Stimulated activated naive CD4-positive, alpha-beta T cell treated with Interleukin-2 at 50 U/mL for 16 hours (primary cell): Measurements from ENCODE around the gene SMG7.

ENCODE experiments used
- DNase-seq: peaks from one replicate; lab custom pipeline; 2025; lab: John Stamatoyannopoulos, UW

SMG7 gene

GRCh38 chr1:183562701-183563100, 90.4 kb downstream of the SMG7 start:
- no peak for DNase-seq

- DNase-seq, result no peak
These were observed 93.0 kb downstream of the SMG7 start for GRCh38 chr1:183565261-183565660.

GRCh38 chr1:183566026-183566425, 93.7 kb downstream of the SMG7 start:
- DNase-seq, result no peak

DNA sequence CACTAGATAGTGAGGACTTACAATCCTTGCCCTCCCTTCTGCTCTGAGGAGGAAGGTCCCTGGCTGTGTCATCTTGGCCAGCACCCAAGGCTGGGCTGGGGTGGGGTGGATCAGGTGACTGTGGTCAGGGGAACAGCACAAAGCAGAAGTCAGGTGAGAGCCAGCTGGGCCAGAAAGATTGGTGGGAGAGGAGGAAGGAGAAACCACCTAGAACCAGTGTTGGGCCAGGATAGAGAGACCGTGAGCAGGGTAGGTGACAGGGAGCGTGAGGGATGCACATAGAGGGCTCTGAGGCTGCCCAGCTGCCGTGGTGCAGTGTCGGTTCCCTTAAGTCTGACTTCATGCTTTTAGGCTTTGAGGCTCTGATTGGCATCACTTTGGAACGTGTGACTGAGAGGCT, 95.3 kb downstream of the SMG7 start:
- no peak for DNase-seq

DNA sequence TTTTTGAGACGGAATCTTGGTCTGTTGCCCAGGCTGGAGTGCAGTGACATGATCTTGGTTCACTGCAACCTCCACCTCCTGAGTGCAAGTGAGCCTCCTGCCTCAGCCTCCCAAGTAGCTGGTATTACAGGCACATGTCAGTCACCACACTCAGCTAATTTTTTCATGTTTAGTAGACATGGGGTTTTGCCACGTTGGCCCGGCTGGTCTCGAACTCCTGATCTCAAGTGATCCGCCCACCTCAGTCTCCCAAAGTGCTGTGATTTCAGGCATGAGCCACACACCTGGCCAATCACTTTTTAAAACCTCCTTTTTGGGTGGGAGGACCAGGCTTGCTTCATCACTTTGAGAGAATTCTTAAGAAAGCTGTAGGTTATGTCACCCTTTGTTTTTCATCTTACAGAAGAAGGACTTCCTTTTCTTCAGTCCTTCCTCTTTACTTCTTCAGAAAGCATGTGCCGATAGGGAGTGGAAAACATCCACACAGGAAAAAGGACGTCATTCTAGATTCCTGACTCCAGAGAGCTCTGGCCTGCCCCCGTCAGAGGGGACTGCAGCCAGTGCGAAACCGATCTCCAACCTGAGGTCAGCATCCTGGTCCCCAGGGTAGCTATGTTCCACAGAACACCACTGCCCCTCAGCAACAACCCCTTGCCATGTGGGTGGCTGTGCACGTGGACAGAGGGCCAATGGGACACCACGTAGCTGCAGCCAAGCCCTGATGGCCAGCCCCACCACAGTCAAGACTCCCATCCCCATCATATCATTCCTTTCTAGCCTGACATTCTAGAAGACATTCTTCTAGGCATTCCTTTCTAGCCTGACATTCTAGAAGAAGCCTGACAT, 96.1 kb downstream of the SMG7 start:
- DNase-seq, result no peak

GRCh38 chr1:183569141-183569540, 96.8 kb downstream of the SMG7 start:
- DNase-seq, result no peak

DNA sequence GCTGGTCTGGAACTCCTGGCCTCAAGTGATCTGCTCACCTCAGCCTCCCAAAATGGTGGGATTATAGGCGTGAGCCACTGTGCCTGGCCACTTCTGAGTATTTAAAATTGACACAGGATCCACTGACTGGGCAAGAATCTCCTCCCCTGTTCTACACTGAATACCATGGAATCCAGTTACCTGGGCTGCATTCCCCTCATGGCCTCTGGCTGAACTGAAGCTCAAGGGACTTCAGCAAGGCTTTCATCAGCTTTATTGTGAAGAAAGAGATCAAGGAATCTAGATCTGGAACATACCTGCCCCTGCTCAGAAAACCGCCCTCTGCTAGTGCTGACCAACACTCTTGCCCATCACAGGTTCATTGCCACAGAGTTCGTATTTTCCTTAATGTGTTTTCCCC, 97.5 kb downstream of the SMG7 start:
- no peak for DNase-seq

DNA sequence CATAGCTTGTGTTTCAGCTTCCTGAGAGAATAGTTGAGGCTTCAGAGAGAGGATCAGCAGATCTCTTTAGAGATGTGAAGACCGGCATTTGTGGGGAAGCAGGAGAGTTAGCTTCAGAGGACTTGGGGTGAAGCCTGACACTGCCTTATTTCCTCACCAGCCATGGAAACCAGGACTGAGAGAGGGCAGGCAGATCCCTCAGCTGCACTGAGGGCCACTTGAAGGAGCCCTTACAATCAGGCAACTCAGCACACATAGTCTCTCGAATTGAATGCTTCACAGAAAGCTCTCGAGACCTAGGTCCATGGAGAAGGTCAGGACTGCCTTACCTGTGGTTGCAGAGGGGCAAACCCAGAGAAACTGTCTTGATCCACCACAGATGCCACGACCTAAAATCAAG, 98.2 kb downstream of the SMG7 start:
- no peak for DNase-seq

GRCh38 chr1:183571678-183572268, 99.5 kb downstream of the SMG7 start:
- no peak for DNase-seq

- DNase-seq, result no peak
These were observed 100.4 kb downstream of the SMG7 start for GRCh38 chr1:183572721-183573120.

DNA sequence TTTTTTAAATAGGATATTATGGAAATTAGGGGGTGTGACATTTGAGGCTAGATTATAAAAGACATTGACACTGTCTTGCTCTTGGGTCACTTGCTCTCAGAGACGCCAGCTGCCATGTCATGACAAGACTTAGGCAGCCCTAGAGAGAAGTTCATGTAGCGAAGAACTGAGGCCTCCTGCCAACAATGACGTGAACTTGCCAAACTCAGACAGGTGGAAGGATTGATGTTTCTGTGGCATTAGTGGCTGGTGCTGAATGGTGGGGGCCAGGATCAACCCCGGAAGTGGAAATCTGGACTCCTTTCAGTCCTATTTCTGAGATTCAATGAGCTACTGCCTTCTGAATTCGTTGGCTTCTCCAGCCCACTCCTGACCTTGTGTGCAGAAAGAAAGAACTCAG, 103.3 kb downstream of the SMG7 start:
- no peak for DNase-seq

DNA sequence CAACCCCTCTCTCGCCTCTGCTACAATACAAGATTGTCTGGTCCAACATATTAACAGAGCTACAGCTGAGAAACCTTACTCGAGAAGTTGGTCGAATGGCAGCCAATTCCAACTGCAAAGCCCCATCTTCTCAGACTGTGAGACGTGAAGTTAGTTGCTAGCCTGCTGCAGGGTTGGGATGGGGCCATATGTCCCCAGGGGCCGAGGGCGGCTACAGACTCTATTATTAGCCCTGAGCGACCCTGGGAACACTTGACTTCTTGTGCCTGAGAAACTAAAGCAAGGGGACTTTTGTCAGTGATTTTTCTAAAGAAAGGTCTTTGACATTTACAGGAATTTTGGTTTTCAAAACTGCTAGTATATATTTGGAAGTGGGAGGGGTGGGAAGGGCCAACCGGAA, 104.2 kb downstream of the SMG7 start:
- no peak for DNase-seq

DNA sequence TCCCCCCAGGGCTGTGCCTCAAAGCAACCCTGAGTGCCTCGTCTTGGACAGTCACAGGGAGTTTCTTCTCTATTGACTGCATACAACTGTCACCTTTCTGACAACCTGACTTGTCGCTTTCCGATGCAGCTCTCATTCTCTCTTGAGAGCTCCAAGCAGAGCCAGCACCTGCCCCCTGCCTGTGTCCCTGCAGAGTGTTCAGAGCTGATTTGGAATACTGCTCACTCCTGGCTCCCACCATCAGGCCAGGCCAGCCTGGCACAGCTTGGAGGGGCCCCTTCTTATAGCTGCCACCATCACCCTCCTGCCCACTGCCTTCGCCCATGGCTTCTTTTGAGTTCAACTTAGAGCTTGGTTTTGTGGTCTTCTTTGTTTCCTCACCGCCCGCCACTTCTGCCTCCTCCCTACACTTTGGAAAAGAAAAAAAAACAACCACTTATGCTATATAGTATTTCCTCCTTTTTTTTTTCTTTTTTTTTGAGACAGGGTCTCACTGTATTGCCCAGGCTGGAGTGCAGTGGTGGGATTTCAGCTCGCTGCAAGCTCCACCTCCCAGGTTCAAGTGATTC, 105.7 kb downstream of the SMG7 start:
- DNase-seq, result no peak

DNA sequence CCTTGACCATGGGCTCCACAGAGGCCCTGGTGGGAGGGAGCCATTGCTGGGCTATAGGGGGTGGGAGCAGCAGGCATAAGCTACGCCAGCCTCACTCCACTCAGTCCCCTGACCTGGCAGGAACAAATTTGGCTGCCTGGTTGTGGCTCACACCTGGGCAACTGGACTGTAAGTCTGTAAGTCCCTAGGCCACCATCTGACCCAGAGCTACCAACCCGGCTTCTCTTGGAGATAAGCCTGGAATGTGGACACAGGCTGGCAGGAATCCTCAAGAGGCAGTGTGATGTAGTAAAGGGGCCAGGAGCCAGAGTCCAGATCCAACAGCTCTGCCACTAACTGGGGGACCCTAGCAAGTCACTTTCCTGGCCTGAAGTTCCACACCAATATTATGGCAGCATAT, 106.6 kb downstream of the SMG7 start:
- no peak for DNase-seq

GRCh38 chr1:183580281-183580682, 108.0 kb downstream of the SMG7 start:
- DNase-seq, result no peak

DNA sequence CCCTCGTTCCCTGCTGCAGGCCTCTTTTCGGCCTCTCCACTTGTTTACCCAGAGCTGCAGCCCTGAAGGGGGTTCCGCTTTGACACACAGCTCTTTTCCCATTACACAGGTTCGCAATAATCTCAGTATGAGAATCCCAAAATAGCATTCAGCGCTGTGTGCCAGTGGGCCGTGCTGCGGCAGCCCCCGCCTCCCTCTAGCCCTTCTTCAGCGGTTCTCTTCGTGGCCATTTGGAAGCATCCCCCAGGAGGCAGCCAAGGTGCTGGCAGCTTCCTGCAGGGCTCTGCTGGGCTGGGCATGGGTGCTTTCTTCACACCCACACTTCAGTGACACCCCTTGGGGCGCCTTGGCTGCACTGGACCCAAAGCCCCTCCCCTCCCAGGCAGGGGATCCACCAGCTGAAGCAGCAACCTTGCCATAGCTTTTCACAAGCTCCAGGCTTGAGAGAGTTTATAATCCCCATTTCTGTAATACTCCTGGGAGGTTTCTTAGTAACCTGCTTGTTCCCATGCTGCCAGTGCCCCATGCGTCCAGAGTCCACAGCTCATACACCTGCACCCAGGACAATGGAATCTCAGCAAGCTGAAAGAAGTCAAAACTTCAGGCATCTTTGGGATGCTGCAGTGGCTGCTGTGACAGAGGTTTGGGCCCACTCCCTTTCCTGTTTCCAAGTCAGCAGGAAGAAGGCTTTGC, 109.9 kb downstream of the SMG7 start:
- no peak for DNase-seq

GRCh38 chr1:183583466-183583865, 111.2 kb downstream of the SMG7 start:
- DNase-seq, result no peak

DNA sequence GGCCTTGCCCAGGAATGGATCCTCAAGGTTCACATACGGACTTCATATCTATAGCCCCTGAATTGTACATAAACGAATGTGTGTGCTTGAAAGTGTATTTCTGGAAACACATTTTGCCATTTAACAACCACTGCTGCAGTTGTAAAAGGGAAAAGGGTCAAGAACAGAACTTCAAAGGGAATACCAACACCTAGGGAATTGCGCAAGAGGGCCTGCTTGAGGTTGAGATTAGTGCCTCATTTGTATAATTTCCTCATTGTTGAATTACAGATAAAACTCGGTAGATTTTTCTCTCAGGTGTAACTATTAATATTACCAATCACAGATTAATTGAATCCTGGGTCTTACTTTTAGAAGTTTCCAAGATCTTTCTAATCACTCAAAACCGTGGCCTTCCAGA, 111.8 kb downstream of the SMG7 start:
- DNase-seq, result no peak

- DNase-seq, result no peak
These were observed 112.7 kb downstream of the SMG7 start for GRCh38 chr1:183585038-183585437.

GRCh38 chr1:183586455-183586854, 114.2 kb downstream of the SMG7 start:
- no peak for DNase-seq

DNA sequence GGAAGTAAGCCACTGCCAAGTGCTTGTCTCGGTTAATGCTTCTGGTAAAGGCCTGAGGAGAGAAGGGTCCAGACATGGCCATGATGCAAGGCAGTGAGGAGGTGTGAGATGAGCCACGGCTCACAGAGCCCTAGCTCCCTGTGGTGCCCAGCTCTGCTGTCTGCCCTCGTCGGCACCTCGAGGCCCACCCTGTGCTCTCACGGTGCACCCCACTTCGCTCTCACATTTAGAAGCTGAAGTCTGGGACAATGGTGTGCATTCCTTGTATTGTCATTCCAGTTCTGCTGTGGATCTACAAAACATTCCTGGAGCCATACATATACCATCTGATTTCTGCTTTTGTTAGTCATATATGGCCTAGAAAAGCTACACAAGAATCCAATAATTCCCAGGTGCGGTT, 114.6 kb downstream of the SMG7 start:
- no peak for DNase-seq

- DNase-seq, result no peak
These were observed 116.5 kb downstream of the SMG7 start for GRCh38 chr1:183588827-183589226.

- no peak for DNase-seq
These were observed 117.1 kb downstream of the SMG7 start for GRCh38 chr1:183589384-183589783.
